ENCODE results near the gene ARPC2.

- TF ChIP-seq CTCF (IDR thresholded peaks at IDR 0.05) (no peak), EP300 (IDR thresholded peaks at IDR 0.05; ENCODE audit: low read depth) (no peak), POLR2AphosphoS5 (IDR thresholded peaks at IDR 0.05) (no peak)
These were observed 81.4 kb downstream of the ARPC2 start for GRCh38 chr2:218298314-218298875.

Data from transverse colon (tissue), 4 donors.